IMR-90 (cell line): ENCODE measurements around the gene CCSER1. TPM values are rescaled to one million over a fixed set of nuclear protein-coding genes. Genes with fewer than 3 reads are reported as not detected.

ENCODE experiments used
- ATAC-seq: fragments of 200-7000 bp; cut with Tn5 transposase; 2 replicates; pipeline ENCODE4 v1.9.1; 2020; ENCODE audit warnings: low read depth, mild to moderate bottlenecking, moderate library complexity
- BruUV-seq: library from RNA; stranded (reverse); fragments of 400-500 nt; replicated peaks from 2 replicates; lab custom pipeline; 2021; lab: Mats Ljungman, UMichigan
- CTCF ChIA-PET: fragments of 300-600 bp; formaldehyde crosslinking; extraction: SDS; loops from one replicate; lab custom pipeline; 2021; ENCODE audit warnings: antibody characterized with exemption; lab: Yijun Ruan, JAX
- POLR2A ChIA-PET: fragments of 300-600 bp; sonication (Branson Sonifier 250); formaldehyde crosslinking; loops from one replicate; lab custom pipeline; 2022; ENCODE audit warnings: antibody characterized with exemption; ENCODE audit not compliant: unreplicated experiment; lab: Charles Lee
- DNase-seq: peaks from one replicate; pipeline ENCODE4 v3.0.0; 2013
- H2AFZ ChIP-seq: replicated peaks from 2 replicates; pipeline ENCODE3; 2013; ENCODE audit warnings: low read length, mild to moderate bottlenecking; ENCODE audit not compliant: poor library complexity
- H2AK5ac ChIP-seq: 2 replicates; pipeline ENCODE4 v1.6.1; 2013; ENCODE audit warnings: low read depth, low read length, inconsistent platforms
- H2AK9ac ChIP-seq: replicated peaks from 2 replicates; pipeline ENCODE3; 2013; ENCODE audit warnings: mild to moderate bottlenecking, low read depth, low read length, moderate library complexity; ENCODE audit not compliant: poor library complexity
- H2BK120ac ChIP-seq: 2 replicates; pipeline ENCODE4 v1.6.1; 2013; ENCODE audit warnings: low read depth, low read length, inconsistent platforms
- H2BK15ac ChIP-seq: 3 replicates; pipeline ENCODE4 v1.6.1; 2013; ENCODE audit warnings: low read depth, low read length, inconsistent platforms
- H2BK20ac ChIP-seq: 2 replicates; pipeline ENCODE4 v1.6.1; 2013; ENCODE audit warnings: low read depth, mild to moderate bottlenecking, inconsistent platforms, low read length, moderate library complexity
- H2BK5ac ChIP-seq: 2 replicates; pipeline ENCODE4 v1.6.1; 2013; ENCODE audit warnings: mild to moderate bottlenecking, low read depth, low read length, inconsistent platforms; ENCODE audit not compliant: poor library complexity, severe bottlenecking
- H3K14ac ChIP-seq: replicated peaks from 2 replicates; pipeline ENCODE4 v1.6.1; 2013; ENCODE audit warnings: low read depth, low read length, inconsistent platforms
- H3K18ac ChIP-seq: 2 replicates; pipeline ENCODE4 v1.6.1; 2013; ENCODE audit warnings: low read depth, low read length, control low read depth
- H3K23ac ChIP-seq: 2 replicates; pipeline ENCODE4 v1.6.1; 2013; ENCODE audit warnings: low read depth, low read length, inconsistent platforms
- H3K27ac ChIP-seq: 2 replicates; pipeline ENCODE4 v1.5.1; 2013; ENCODE audit warnings: mild to moderate bottlenecking, control low read depth, low read length; ENCODE audit not compliant: insufficient read depth
- H3K27me3 ChIP-seq: 2 replicates; pipeline ENCODE4 v1.6.1; 2013; ENCODE audit warnings: low read length; ENCODE audit not compliant: control insufficient read depth, insufficient read depth
- H3K36me3 ChIP-seq: 2 replicates; pipeline ENCODE4 v1.6.1; 2013; ENCODE audit warnings: low read length, mixed read lengths; ENCODE audit not compliant: control insufficient read depth, insufficient read depth
- H3K4ac ChIP-seq: 2 replicates; pipeline ENCODE4 v1.6.1; 2013; ENCODE audit warnings: low read depth, low read length, inconsistent platforms
- H3K4me1 ChIP-seq: 2 replicates; pipeline ENCODE4 v1.6.1; 2013; ENCODE audit warnings: low read length, mixed read lengths; ENCODE audit not compliant: control insufficient read depth, insufficient read depth
- H3K4me2 ChIP-seq: 2 replicates; pipeline ENCODE4 v1.6.1; 2013; ENCODE audit warnings: low read depth, mild to moderate bottlenecking, control low read depth, low read length, moderate library complexity
- H3K4me3 ChIP-seq: 2 replicates; pipeline ENCODE4 v1.5.1; 2013; ENCODE audit warnings: low read depth, mild to moderate bottlenecking, control low read depth, low read length, moderate library complexity; ENCODE audit not compliant: insufficient read depth
- H3K56ac ChIP-seq: 2 replicates; pipeline ENCODE4 v1.6.1; 2013; ENCODE audit warnings: low read length, inconsistent platforms; ENCODE audit not compliant: insufficient read depth; ENCODE audit errors: extremely low read depth
- H3K79me1 ChIP-seq, 2 experiments: 2 replicates each; pipeline ENCODE4 v1.6.1; 2013; ENCODE audit warnings: low read length in 2 of 2, inconsistent platforms in 1 of 2, low read depth in 1 of 2
- H3K9ac ChIP-seq: 2 replicates; pipeline ENCODE4 v1.6.1; 2013; ENCODE audit warnings: low read depth, low read length, control low read depth
- H3K9me1 ChIP-seq: 2 replicates; pipeline ENCODE4 v1.6.1; 2013; ENCODE audit warnings: low read length, inconsistent platforms; ENCODE audit not compliant: insufficient read depth
- H3K9me3 ChIP-seq: 2 replicates; pipeline ENCODE4 v1.6.1; 2013; ENCODE audit warnings: low read length; ENCODE audit not compliant: control insufficient read depth, insufficient read depth
- H4K20me1 ChIP-seq: 2 replicates; pipeline ENCODE4 v1.6.1; 2013; ENCODE audit warnings: low read length, inconsistent platforms; ENCODE audit not compliant: insufficient read depth
- H4K5ac ChIP-seq: 2 replicates; pipeline ENCODE4 v1.6.1; 2013; ENCODE audit warnings: mild to moderate bottlenecking, low read depth, low read length, control low read depth
- H4K8ac ChIP-seq, 2 experiments: 2 replicates each; pipeline ENCODE4 v1.6.1; 2013; ENCODE audit warnings: low read depth in 2 of 2, low read length in 2 of 2, control low read depth in 1 of 2, inconsistent platforms in 1 of 2
- H4K91ac ChIP-seq: 2 replicates; pipeline ENCODE4 v1.6.1; 2013; ENCODE audit warnings: low read depth, low read length, inconsistent platforms; ENCODE audit not compliant: insufficient read depth
- BHLHE40 ChIP-seq: fragments of 150-350 bp; IDR thresholded peaks from 2 replicates; pipeline ENCODE4 v1.6.1; 2016; ENCODE audit warnings: mild to moderate bottlenecking, low read depth, low read length
- CEBPB ChIP-seq: IDR thresholded peaks from 2 replicates; pipeline ENCODE4 v1.6.1; 2012; ENCODE audit warnings: low read depth, low read length, improper control_type of control experiment
- CTCF ChIP-seq: conservative IDR thresholded peaks from 2 replicates; pipeline ENCODE4 v1.5.1; 2012; ENCODE audit warnings: mild to moderate bottlenecking, low read depth, low read length, improper control_type of control experiment
- MAFK ChIP-seq: IDR thresholded peaks from 2 replicates; pipeline ENCODE4 v1.6.1; 2012; ENCODE audit warnings: low read depth, low read length, improper control_type of control experiment
- MAZ ChIP-seq: IDR thresholded peaks from 2 replicates; pipeline ENCODE4 v1.6.1; 2012; ENCODE audit warnings: low read depth, mild to moderate bottlenecking, low read length, improper control_type of control experiment, moderate library complexity, borderline replicate concordance
- RAD21 ChIP-seq: IDR thresholded peaks from 2 replicates; pipeline ENCODE4 v1.6.1; 2012; ENCODE audit warnings: low read length, improper control_type of control experiment
- RCOR1 ChIP-seq: IDR thresholded peaks from 2 replicates; pipeline ENCODE4 v1.6.1; 2012; ENCODE audit warnings: mild to moderate bottlenecking, low read length, improper control_type of control experiment; ENCODE audit not compliant: insufficient replicate concordance
- SMC3 ChIP-seq: fragments of 150-350 bp; IDR thresholded peaks from 2 replicates; pipeline ENCODE4 v1.6.1; 2016; ENCODE audit warnings: low read depth, mild to moderate bottlenecking, antibody characterized with exemption, low read length, moderate library complexity
- WGBS, 2 experiments: methylation state at CpG; one replicate each; pipeline versions ENCODE4 v1.1.5 to v1.1.7; 2013; ENCODE audit warnings: missing lambda C conversion rate in 2 of 2; ENCODE audit not compliant: insufficient read length in 1 of 2; ENCODE audit errors: extremely low coverage in 2 of 2; 5-methylcytosine and 5-hydroxymethylcytosine counted together
- dilution Hi-C: fragments of 300-500 bp; cut with HindIII; formaldehyde crosslinking; loops from one replicate; pipeline ENCODE4 v1.14.3; 2018; ENCODE audit warnings: low sequenced_read_pairs; ENCODE audit not compliant: unreplicated experiment
- in situ Hi-C: fragments of 300-500 bp; cut with MboI; formaldehyde crosslinking; loops from 3 replicates; pipeline ENCODE4 v1.14.3; 2019; ENCODE audit warnings: low sequenced_read_pairs, inconsistent platforms, mixed read lengths
- intact Hi-C: fragments of 100-400 bp; cut with micrococcal nuclease; formaldehyde crosslinking; loops from 2 replicates; pipeline ENCODE4 v1.10.0; 2022
- polyA plus RNA-seq, 3 experiments: library from polyadenylated mRNA; depleted of rRNA; stranded (reverse); fragments of >200 nt; gene quantifications; 2 replicates each; pipeline ENCODE4 v1.2.3, GENCODE V29; 2012; ENCODE audit warnings: low replicate concordance in 1 of 3
- total RNA-seq: library from RNA; depleted of rRNA; stranded (reverse); fragments of >200 nt; gene quantifications from 2 replicates; pipeline ENCODE4 v1.2.3, GENCODE V29; 2012

CCSER1 gene
- total and polyA plus RNA-seq, 2 of the 4 experiments (the other 2 are of a cell fraction): not detected

GRCh38 chr4:90237751-90238530 lies 110.7 kb downstream of the CCSER1 start:
- CTCF ChIA-PET: no interaction called here
- Histone ChIP-seq H3K79me1 (no peaks in the 10 kb centered on the region), H3K4me3 (no peak overlapping the region), H3K9ac (no peak overlapping the region), H2AK9ac (no peak overlapping the region), H3K4me1 (no peaks in the 10 kb centered on the region), H4K20me1 (no peaks in the 10 kb centered on the region), H3K56ac (no peak overlapping the region), H3K18ac (no peak overlapping the region), H2BK120ac (no peak overlapping the region), H3K4me2 (no peak overlapping the region), H2BK20ac (no peak overlapping the region), H3K36me3 (no peaks in the 10 kb centered on the region), H3K4ac (no peak overlapping the region), H3K9me3 (no peaks in the 10 kb centered on the region), H2AK5ac (no peak overlapping the region), H4K8ac (no peak overlapping the region), H3K27me3 (no peaks in the 10 kb centered on the region), H3K14ac (no peak overlapping the region), H4K5ac (no peak overlapping the region), H3K27ac (no peak overlapping the region), H3K23ac (no peak overlapping the region), H2BK5ac (no peak overlapping the region), H3K9me1 (no peaks in the 10 kb centered on the region), H2BK15ac (no peak overlapping the region), H4K91ac (no peak overlapping the region), H2AFZ (no peak overlapping the region)
- DNase-seq (no peak), ATAC-seq (no peak)
- in situ Hi-C loops: no loop called here
- TF ChIP-seq MAZ (no peak), SMC3 (no peak), MAFK (no peak), BHLHE40 (no peak), CTCF (no peak), CEBPB (no peak), RAD21 (no peak), RCOR1 (no peak)
- POLR2A ChIA-PET: no interaction called here
- dilution Hi-C loops: no loop called here
- no TSS peak for BruUV-seq
- intact Hi-C loops: no loop called here
- WGBS, 2 experiments: no CpG with 5 or more reads among the region's 4 CpGs
